Suppressor macrophage treated with lipopolysaccharide for 1 hour (primary cell): ENCODE results near the gene GCDH.
A peak's percentile ranks its signal among the peaks of the same experiment; 100 is the strongest.

Experiments
- DNase-seq, 3 donors: peaks; one replicate each; pipeline ENCODE4 v3.0.0-alpha.2; 2020 to 2022

Gene GCDH

GRCh38 chr19:12943437-12944044 lies 52.6 kb downstream of the GCDH start:
- DNase-seq = no peak

- no peak for DNase-seq
These were observed 53.2 kb downstream of the GCDH start for GRCh38 chr19:12944104-12944674.

- DNase-seq = peak; percentile 100
These were observed 54.6 kb downstream of the GCDH start, which contains the start of gene RAD23A for GRCh38 chr19:12945479-12946091. Gene RAD23A (plus strand): TSS chr19:12945862. CDS start chr19:12945949, 87 bp downstream.

GRCh38 chr19:12946092-12946721 lies 55.2 kb downstream of the GCDH start:
- peak; percentile 74 to 88 (median 77) for DNase-seq

- DNase-seq = no peak
These were observed 56.0 kb downstream of the GCDH start for GRCh38 chr19:12946731-12947496.

GRCh38 chr19:12947702-12948611 lies 57.0 kb downstream of the GCDH start:
- DNase-seq = no peak

GRCh38 chr19:12948612-12949362 lies 57.8 kb downstream of the GCDH start:
- DNase-seq = no peak
